AG10803 (cell line): Measurements from ENCODE around the gene ARHGEF28.

Experiments used
- DNase-seq: peaks from one replicate; pipeline ENCODE4 v3.0.0; 2010; ENCODE audit warnings: low read depth
- H3K4me3 ChIP-seq: 2 replicates; pipeline ENCODE4 v1.5.1; 2011; ENCODE audit warnings: mild to moderate bottlenecking, low read length, control low read depth
- CTCF ChIP-seq: conservative IDR thresholded peaks from 2 replicates; pipeline ENCODE4 v1.5.1; 2011; ENCODE audit warnings: mild to moderate bottlenecking, low read length, control low read depth, inconsistent platforms

The ARHGEF28 gene

GRCh38 chr5:73644385-73644963 is 18.5 kb downstream of the ARHGEF28 start:
- no peak for DNase-seq
- no peak overlapping the region for H3K4me3 ChIP-seq
- no peak for TF ChIP-seq CTCF

DNA sequence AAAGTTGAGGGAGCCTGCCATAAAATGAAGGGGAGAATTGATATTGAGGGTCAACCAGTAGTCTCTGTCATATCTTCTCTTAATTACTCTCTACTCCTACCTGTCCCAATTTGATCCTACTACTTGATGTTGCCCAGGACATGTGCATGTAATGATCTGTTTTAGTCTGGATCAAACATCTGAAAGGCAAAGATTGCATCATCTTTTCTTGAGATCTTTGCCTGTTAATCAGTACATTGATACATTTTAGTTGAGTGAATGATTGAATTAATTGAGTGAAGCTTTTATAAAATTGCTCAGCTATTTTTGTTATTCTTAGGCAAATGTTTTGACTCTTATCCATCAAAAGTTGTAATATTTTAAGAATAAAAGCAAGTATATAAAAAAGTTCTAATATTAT is 21.7 kb downstream of the ARHGEF28 start:
- no peak for DNase-seq
- H3K4me3 ChIP-seq: no peak overlapping the region
- no peak for TF ChIP-seq CTCF

GRCh38 chr5:73648515-73648914 is 22.5 kb downstream of the ARHGEF28 start:
- DNase-seq: no peak
- no peak for TF ChIP-seq CTCF
- no peak overlapping the region for H3K4me3 ChIP-seq

GRCh38 chr5:73649926-73650325 is 23.9 kb downstream of the ARHGEF28 start:
- H3K4me3 ChIP-seq: no peak overlapping the region
- DNase-seq: no peak
- TF ChIP-seq CTCF: no peak

DNA sequence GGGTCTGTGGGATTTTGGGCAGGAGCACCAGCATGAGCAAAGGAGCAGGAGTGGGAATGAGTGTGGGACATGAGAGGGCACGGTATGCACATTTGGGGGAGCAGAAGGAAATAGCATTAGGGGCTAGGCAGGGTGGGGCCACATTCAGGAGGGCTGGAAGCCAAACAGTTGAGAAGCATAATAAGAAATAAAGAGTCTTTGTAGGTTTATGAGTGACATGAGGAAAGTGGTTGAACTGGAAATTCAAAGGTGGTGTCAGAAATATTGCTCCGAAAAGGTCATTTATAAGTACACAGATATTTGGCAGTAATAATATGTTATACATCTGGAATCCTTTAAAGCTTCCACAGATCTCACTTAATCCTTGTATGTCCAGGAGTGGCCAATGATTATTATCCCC is 26.4 kb downstream of the ARHGEF28 start:
- TF ChIP-seq CTCF: no peak
- no peak overlapping the region for H3K4me3 ChIP-seq
- no peak for DNase-seq

DNA sequence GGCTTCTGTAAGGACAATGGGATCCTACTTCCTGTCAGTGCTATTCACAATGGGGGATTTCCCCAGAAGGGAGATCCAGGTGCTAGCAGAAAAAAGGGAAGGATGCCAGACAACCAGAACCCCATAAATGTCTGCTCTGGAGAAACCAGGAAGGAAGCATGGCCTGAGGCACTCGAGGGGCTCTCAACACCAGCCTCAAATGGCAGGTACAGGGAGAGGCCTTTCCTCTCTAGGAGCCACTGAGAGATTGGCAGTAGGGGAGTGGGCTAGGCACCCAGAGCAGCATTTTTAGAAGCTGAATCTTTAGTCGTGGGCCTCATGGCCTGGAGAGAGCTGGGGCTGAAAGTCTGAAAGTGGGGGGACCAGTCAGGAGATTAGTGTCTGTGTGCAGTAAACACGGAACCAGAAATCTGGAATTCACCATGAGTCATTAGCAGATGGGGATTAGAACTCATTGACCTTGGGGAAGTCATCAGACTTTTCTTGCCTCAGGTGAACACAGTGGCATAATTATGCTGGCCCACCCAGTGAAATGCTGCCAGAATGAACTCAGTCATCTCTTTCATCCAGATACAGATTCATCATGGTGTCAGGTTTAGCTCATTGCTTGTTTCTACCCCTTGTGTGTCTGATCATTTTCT is 28.3 kb downstream of the ARHGEF28 start:
- H3K4me3 ChIP-seq: no peak overlapping the region
- DNase-seq: no peak
- no peak for TF ChIP-seq CTCF

DNA sequence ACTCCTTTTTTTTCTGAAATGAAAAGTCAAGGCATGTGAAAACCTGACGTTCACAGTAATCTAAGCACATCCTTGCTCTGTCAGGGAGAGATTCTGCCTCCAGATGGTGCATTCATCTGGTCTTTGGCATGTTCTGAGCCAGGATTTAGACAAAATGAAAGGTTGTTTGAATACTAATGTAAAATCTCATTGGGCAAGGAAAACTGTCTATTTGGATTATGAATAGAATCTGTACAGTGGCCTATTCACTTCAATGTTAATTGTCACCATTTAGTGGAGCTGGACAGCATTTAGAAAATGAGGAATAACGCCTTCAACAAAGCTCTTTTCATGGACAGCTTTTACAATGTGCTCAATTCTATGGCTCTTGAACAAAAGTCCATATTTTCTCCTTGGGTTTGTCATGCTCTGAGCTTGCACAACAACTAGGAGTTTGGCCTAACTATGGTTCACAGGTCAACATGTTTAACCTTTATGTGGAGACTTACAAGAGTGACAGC is 28.9 kb downstream of the ARHGEF28 start:
- no peak for TF ChIP-seq CTCF
- H3K4me3 ChIP-seq: no peak overlapping the region
- no peak for DNase-seq
